GM21825 (cell line): ENCODE measurements around the gene ROS1.
"Not testable (repeated sequence)": the region's sequence is repeated elsewhere in the genome, so short reads cannot be mapped to it uniquely, and the experiment has no call there.

Experiments
- ATAC-seq: cut with Tn5 transposase; IDR thresholded peaks from one replicate; pipeline ENCODE4 v1.9.1; 2021; ENCODE audit warnings: mild to moderate bottlenecking, moderate library complexity; ENCODE audit not compliant: unreplicated experiment

Gene ROS1

GRCh38 chr6:117384659-117385058 lies 41.1 kb downstream of the ROS1 start:
- ATAC-seq, result no peak

GRCh38 chr6:117381749-117382148 lies 44.0 kb downstream of the ROS1 start:
- ATAC-seq, result peak; percentile 64

DNA sequence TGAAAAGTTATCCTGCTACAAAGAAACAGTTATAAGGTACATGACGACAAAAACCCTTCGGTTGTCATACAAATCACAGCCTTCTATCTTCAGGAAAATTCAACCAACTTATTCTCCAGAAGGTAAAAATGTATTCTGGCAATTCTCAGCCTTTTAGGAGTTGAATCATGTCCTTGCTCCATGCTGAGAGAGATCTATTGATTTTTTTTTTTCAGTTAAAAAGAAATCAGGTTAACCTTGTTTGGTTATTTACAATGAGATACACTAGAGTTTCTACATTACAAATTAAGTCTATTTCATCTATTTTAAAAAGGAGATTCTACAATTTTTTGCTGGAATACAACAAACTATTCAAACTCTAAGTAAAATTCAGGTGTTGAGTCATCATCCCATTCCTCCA lies 45.4 kb downstream of the ROS1 start:
- no peak for ATAC-seq

GRCh38 chr6:117375446-117375845 lies 50.3 kb downstream of the ROS1 start:
- ATAC-seq, result no peak

DNA sequence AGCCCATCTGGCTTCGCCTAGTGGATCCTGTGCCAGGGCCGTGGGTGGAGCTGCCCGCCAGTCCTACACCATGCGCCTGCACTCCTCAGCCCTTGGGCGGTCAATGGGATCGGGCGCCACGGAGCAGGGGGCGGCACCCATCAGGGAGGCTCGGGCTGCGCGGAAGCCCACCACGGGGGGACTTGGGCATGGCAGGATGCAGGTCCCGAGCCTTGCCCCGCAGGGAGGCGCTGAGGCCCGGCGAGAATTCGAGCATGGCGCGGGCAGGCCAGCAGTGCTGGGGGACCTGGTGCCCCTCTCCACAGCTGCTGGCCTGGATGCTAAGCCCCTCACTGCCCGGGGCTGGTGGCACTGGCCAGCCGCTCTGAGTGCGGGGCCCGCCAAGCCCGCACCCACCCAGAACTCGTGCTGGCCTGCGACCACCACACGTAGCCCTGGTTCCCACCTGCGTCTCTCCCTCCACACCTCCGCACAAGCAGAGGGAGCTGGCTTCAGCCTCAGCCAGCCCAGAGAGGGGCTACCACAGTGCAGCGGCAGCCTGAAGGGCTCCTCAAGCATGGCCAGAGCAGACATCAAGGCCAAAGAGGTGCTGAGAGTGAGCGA lies 52.4 kb downstream of the ROS1 start:
- ATAC-seq, result no peak

GRCh38 chr6:117372289-117372688 lies 53.5 kb downstream of the ROS1 start:
- not testable (repeated sequence) for ATAC-seq

- no peak for ATAC-seq
These were observed 54.2 kb downstream of the ROS1 start for GRCh38 chr6:117371492-117371891.

- no peak for ATAC-seq
These were observed 66.2 kb downstream of the ROS1 start for GRCh38 chr6:117359581-117359980.

GRCh38 chr6:117354671-117355070 lies 71.1 kb downstream of the ROS1 start:
- ATAC-seq, result no peak

DNA sequence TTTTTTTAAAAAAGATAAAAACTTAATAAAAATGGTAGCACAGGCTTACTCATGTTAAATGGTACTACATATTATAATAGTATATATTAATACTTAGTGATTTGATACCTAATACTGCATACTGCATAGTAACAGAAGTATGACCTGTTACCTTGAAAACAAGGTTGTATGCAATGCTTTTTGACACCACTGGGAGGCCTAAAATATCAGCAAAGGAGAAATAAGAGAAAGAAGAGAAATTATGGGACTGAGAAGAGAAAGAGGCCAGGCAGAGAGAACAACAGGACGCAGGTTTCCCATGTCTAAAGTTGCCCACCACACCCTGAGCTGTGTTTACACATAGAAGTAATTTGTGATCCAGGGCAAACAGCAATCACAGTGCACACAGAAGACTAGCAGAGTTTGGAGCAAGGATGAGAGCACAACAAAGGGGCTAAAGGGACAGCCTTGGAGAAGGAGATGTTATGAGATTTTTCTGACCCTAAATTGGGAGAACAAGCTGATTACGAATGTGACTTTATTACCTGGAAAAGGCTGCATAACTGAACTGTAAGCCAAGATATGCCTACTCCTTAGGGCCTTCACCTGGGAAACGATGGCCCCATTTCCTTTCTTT lies 73.2 kb downstream of the ROS1 start:
- ATAC-seq, result peak; percentile 65

DNA sequence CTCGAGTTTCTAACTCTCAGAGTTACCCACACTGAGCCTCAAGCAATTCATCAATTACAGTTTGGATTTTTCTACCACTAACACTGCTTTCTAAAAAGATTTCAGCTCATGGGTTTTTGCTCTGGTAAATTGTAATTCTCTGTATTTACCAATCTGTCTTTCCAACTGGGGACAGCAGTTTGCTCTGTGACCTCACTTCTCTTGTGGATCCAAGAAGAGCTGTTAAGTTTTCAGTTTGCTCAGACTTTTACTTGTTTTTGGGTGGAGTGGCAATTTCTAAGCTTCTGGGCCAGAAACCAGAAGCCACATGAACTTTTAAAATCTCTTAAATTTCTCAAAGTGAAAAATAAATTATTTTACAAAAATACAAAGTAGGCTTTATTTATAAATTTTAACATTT lies 74.2 kb downstream of the ROS1 start:
- no peak for ATAC-seq

DNA sequence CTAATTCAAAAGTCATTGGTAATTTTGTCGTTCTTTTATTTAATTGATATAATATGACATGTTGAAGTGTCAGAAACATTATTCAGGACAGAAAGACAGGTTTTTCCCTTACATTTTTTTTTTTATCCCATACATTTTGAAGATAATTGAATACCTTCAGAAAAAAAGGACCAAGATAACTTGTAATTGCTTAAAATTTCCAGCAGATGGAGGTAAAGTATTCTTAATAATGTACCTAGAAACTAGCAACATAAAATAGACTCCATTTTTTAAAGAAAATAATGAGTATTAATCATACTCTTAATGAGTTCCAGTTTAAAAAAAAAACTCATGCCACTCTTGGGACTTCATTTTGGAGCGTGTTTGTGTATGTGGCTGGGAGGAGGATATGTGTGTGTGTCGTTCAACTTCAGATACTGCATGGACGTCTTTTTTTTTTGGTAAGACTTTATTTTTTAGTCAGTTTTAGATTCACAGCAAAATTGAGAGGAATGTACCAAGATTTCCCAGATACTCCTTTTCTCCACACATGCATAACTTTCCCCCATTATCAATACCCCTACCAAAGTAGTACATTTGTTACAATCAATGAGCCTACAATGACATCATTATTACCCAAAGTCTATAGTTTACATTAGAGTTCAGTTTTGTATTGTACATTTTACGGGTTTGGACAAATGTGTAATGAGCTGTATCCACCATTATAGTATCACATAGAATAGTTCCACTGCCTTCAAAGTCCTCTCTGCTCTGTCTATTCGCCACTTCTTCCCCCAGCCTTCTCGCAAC lies 79.4 kb downstream of the ROS1 start:
- peak; percentile 54 for ATAC-seq

DNA sequence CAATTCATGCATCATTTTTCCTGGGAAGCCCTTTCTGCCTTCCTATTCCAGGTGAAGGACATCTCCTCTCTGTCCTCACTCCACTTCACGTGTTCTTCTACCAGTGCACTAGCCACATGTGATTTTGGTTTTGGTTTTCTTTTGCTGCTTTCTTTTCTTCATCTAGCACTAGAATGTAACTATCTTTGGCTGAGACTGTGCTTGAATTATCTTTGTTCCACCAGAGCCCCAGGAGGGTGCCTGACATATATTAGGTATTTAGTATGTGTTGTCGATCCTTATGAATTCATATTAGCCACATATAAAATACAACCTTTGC lies 80.5 kb downstream of the ROS1 start:
- ATAC-seq, result no peak

- no peak for ATAC-seq
These were observed 81.1 kb downstream of the ROS1 start for GRCh38 chr6:117344444-117345291.

- no peak for ATAC-seq
These were observed 87.2 kb downstream of the ROS1 start for GRCh38 chr6:117338567-117338966.

- no peak for ATAC-seq
These were observed 95.8 kb downstream of the ROS1 start for GRCh38 chr6:117329926-117330325.

GRCh38 chr6:117328500-117328899 lies 97.2 kb downstream of the ROS1 start:
- ATAC-seq, result no peak

- no peak for ATAC-seq
These were observed 97.7 kb downstream of the ROS1 start for GRCh38 chr6:117328005-117328389.

DNA sequence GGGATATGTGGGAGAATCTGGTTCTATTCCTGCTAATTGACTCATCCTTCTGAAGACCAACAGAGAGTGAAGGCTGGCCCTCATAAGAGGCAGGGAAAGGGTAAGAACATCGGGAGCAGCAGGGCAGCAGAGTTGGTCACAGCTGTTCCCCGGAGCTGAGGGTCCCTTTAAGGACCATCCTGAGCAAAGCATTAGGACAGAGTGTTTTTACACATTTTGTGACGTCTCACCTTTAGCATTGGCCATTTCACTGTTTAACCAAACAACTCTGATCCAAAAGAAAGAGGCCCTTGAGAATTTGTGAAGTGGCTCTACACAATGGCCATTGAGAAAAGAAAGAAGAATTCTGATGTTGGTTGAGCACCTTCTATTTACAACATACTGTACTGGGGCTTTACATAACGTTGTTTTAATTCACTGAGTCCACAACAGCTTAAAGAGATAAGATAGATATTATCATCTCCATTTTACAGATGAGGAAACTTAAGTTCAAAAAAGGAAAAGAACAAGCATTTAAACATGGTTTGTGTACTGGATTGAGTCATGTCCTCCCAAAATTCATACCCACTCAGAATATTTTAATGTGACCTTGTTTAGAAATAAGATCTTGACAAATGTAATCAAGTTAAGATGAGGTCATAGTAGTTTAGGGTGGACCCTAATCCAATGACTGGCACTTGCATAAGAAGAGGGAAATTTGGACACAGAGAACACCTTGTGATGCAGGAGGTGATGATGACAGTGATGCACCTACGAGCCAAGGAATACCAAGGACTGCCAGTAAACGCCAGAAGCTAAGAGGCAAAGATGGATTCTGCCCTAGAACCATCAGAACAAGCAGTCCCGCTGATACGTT lies 98.4 kb downstream of the ROS1 start:
- ATAC-seq, result no peak

GRCh38 chr6:117326396-117326795 lies 99.3 kb downstream of the ROS1 start:
- no peak for ATAC-seq

- ATAC-seq, result no peak
These were observed 108.5 kb downstream of the ROS1 start for GRCh38 chr6:117317261-117317660.
